ENCODE data around the gene HTR1D. TPM values are rescaled to one million over a fixed set of nuclear protein-coding genes. Genes with fewer than 3 reads are reported as not detected.

Gene HTR1D
- polyA plus RNA-seq, 1 donor from 2014 or later: not detected

DNA sequence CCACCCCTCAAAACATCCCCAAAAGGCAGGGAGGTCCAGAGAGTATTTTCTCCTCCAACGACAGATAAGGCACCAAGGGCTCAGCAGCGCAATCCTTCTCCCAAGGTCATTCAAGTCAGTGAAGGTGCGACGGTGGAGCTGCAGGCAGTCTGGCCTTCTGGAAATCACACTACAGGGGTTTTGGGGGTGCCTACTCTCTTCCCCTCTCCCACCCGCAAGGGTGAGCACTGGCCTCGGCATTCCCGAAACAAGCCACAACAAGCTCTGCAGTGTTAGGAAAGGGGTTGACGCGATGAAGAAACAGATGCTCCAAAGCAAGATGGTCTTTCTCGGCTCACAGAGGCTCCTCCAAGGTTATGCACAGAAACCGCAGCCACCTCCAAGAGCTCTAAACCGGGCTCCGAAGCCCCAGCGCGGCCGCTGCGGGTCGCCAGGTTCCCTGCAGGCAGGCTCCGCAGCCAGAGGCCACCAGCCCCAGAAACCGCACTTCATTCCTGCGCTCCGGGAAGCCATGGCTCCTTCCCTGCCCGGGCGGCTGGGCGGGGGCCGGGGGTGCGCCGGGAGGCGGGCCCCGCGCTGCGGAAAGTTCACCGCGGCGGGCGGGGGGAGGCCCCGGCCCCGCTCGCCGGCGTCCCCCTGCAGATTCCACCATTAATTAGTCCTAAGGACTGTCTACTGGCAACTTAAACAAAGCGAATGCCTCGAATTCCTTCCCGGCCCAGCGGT lies 49.8 kb downstream of the HTR1D start:
- peak overlapping the region; percentile 94 for H3K4me3 ChIP-seq (ENCODE audit: low read length)
- peak overlapping the region; percentile 72 for H3K4me2 ChIP-seq (ENCODE audit: low read length)
- H3K9me3 ChIP-seq (ENCODE audit: low read length): no peaks in the 10 kb centered on the region
- H3F3A ChIP-seq (ENCODE audit: insufficient read depth, low read length, poor library complexity, severe bottlenecking): peaks cover 8% of the 10 kb centered on the region
- TF ChIP-seq TAF1 (IDR thresholded peaks at IDR 0.05; ENCODE audit: low read depth) (peak; percentile 25), EZH2 (IDR thresholded peaks at IDR 0.05; ENCODE audit: borderline replicate concordance, insufficient read depth, low read length, poor library complexity, severe bottlenecking) (no peak), MXI1 (conservative IDR thresholded peaks at IDR 0.05; ENCODE audit: poor library complexity, severe bottlenecking) (peak; percentile 56), POLR2AphosphoS5 (IDR thresholded peaks at IDR 0.05) (peak; percentile 55), SMC3 (conservative IDR thresholded peaks at IDR 0.05; ENCODE audit: poor library complexity) (no peak), RAD21 (conservative IDR thresholded peaks at IDR 0.05) (peak; percentile 28), EP300 (conservative IDR thresholded peaks at IDR 0.05; ENCODE audit: poor library complexity, severe bottlenecking) (no peak)
- TF ChIP-seq, protein P1, sequence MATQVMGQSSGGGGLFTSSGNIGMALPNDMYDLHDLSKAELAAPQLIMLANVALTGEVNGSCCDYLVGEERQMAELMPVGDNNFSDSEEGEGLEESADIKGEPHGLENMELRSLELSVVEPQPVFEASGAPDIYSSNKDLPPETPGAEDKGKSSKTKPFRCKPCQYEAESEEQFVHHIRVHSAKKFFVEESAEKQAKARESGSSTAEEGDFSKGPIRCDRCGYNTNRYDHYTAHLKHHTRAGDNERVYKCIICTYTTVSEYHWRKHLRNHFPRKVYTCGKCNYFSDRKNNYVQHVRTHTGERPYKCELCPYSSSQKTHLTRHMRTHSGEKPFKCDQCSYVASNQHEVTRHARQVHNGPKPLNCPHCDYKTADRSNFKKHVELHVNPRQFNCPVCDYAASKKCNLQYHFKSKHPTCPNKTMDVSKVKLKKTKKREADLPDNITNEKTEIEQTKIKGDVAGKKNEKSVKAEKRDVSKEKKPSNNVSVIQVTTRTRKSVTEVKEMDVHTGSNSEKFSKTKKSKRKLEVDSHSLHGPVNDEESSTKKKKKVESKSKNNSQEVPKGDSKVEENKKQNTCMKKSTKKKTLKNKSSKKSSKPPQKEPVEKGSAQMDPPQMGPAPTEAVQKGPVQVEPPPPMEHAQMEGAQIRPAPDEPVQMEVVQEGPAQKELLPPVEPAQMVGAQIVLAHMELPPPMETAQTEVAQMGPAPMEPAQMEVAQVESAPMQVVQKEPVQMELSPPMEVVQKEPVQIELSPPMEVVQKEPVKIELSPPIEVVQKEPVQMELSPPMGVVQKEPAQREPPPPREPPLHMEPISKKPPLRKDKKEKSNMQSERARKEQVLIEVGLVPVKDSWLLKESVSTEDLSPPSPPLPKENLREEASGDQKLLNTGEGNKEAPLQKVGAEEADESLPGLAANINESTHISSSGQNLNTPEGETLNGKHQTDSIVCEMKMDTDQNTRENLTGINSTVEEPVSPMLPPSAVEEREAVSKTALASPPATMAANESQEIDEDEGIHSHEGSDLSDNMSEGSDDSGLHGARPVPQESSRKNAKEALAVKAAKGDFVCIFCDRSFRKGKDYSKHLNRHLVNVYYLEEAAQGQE (IDR thresholded peaks at IDR 0.05; ENCODE audit: borderline replicate concordance): no peak
- TF ChIP-seq, protein P2, sequence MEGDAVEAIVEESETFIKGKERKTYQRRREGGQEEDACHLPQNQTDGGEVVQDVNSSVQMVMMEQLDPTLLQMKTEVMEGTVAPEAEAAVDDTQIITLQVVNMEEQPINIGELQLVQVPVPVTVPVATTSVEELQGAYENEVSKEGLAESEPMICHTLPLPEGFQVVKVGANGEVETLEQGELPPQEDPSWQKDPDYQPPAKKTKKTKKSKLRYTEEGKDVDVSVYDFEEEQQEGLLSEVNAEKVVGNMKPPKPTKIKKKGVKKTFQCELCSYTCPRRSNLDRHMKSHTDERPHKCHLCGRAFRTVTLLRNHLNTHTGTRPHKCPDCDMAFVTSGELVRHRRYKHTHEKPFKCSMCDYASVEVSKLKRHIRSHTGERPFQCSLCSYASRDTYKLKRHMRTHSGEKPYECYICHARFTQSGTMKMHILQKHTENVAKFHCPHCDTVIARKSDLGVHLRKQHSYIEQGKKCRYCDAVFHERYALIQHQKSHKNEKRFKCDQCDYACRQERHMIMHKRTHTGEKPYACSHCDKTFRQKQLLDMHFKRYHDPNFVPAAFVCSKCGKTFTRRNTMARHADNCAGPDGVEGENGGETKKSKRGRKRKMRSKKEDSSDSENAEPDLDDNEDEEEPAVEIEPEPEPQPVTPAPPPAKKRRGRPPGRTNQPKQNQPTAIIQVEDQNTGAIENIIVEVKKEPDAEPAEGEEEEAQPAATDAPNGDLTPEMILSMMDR (IDR thresholded peaks at IDR 0.05; ENCODE audit: poor library complexity, severe bottlenecking): peak; percentile 11
- no peaks in the 10 kb centered on the region for H3K36me3 ChIP-seq (ENCODE audit: insufficient read depth, low read length)
- H4K20me1 ChIP-seq (ENCODE audit: insufficient read depth): no peaks in the 10 kb centered on the region
- peaks cover 40% of the 10 kb centered on the region for H3K79me2 ChIP-seq (replicated peaks; ENCODE audit: insufficient read depth, low read length)
- peak overlapping the region; percentile 75 for H3K27ac ChIP-seq (ENCODE audit: low read length)
- peak overlapping the region; percentile 75 for H3K9ac ChIP-seq (ENCODE audit: low read length)
- no peaks in the 10 kb centered on the region for H3K9me2 ChIP-seq (ENCODE audit: insufficient read depth, low read length)
- H3K27me3 ChIP-seq (ENCODE audit: insufficient read depth, low read depth, low read length): no peaks in the 10 kb centered on the region
- H2AFZ ChIP-seq (ENCODE audit: low read depth, low read length): peak overlapping the region; percentile 59

DNA sequence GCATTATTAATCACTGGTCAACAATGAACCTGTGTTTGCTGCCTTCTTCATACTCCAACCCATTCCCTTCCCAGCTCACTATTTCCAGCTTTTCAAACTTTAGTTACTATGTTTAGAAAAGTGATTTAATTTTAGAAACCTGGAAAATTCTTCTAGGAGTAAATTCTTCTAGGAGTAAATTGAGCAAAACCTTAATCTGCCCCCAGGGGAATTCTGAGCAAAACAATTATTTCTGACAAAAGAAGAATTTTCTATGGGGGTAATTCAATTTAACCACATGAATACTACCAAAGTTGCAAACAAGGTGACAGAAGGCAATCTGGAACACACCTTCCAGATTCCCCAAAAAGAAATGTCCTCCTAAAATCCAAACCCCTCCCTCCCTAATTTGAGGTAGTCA lies 50.4 kb downstream of the HTR1D start:
- Histone ChIP-seq H3K9me3 (ENCODE audit: low read length) (no peaks in the 10 kb centered on the region), H3F3A (ENCODE audit: insufficient read depth, low read length, poor library complexity, severe bottlenecking) (peaks cover 8% of the 10 kb centered on the region), H4K20me1 (ENCODE audit: insufficient read depth) (no peaks in the 10 kb centered on the region), H3K79me2 (replicated peaks; ENCODE audit: insufficient read depth, low read length) (peaks cover 45% of the 10 kb centered on the region), H3K9me2 (ENCODE audit: insufficient read depth, low read length) (no peaks in the 10 kb centered on the region), H3K36me3 (ENCODE audit: insufficient read depth, low read length) (no peaks in the 10 kb centered on the region), H3K27ac (ENCODE audit: low read length) (peak overlapping the region; percentile 75), H3K4me3 (ENCODE audit: low read length) (peak overlapping the region; percentile 94), H2AFZ (ENCODE audit: low read depth, low read length) (peak overlapping the region; percentile 59), H3K9ac (ENCODE audit: low read length) (peak overlapping the region; percentile 75), H3K27me3 (ENCODE audit: insufficient read depth, low read depth, low read length) (no peaks in the 10 kb centered on the region), H3K4me2 (ENCODE audit: low read length) (peak overlapping the region; percentile 72)
- TF ChIP-seq, protein P1 (IDR thresholded peaks at IDR 0.05; ENCODE audit: borderline replicate concordance): no peak
- TF ChIP-seq POLR2AphosphoS5 (IDR thresholded peaks at IDR 0.05): no peak
- TF ChIP-seq EP300 (conservative IDR thresholded peaks at IDR 0.05; ENCODE audit: poor library complexity, severe bottlenecking): no peak
- TF ChIP-seq SMC3 (conservative IDR thresholded peaks at IDR 0.05; ENCODE audit: poor library complexity): no peak
- TF ChIP-seq RAD21 (conservative IDR thresholded peaks at IDR 0.05): no peak
- no peak for TF ChIP-seq MXI1 (conservative IDR thresholded peaks at IDR 0.05; ENCODE audit: poor library complexity, severe bottlenecking)
- TF ChIP-seq, protein P2 (IDR thresholded peaks at IDR 0.05; ENCODE audit: poor library complexity, severe bottlenecking): no peak
- no peak for TF ChIP-seq EZH2 (IDR thresholded peaks at IDR 0.05; ENCODE audit: borderline replicate concordance, insufficient read depth, low read length, poor library complexity, severe bottlenecking)
- no peak for TF ChIP-seq TAF1 (IDR thresholded peaks at IDR 0.05; ENCODE audit: low read depth)
